Panc1 (cell line): ENCODE data around the gene FZR1. TPM values are rescaled to one million over a fixed set of nuclear protein-coding genes. Genes with fewer than 3 reads are reported as not detected.

Experiments used
- ATAC-seq: fragments of 200-7000 bp; cut with Tn5 transposase; 2 replicates; pipeline ENCODE4 v1.9.1; 2020; ENCODE audit warnings: mild to moderate bottlenecking, moderate library complexity
- BruUV-seq: library from RNA; stranded (reverse); fragments of 400-500 nt; replicated peaks from 2 replicates; lab custom pipeline; 2021; lab: Mats Ljungman, UMichigan
- CTCF ChIA-PET: fragments of 300-600 bp; sonication (Branson Sonifier 250); formaldehyde crosslinking; loops from one replicate; lab custom pipeline; 2022; ENCODE audit warnings: antibody characterized with exemption; lab: Charles Lee
- POLR2A ChIA-PET: fragments of 300-600 bp; sonication (Branson Sonifier 250); formaldehyde crosslinking; loops from one replicate; lab custom pipeline; 2022; ENCODE audit warnings: antibody characterized with exemption; lab: Charles Lee
- DNase-seq: peaks from one replicate; pipeline ENCODE4 v3.0.0-alpha.2; 2010; ENCODE audit warnings: low read depth, low spot score
- H3K27ac ChIP-seq: 2 replicates; pipeline ENCODE4 v1.5.1; 2011; ENCODE audit warnings: mild to moderate bottlenecking, low read length, inconsistent platforms
- H3K27me3 ChIP-seq: fragments of 200-500 bp; sonication (Bioruptor generic); 2 replicates; pipeline ENCODE4 v1.6.0; 2014; ENCODE audit warnings: low read length, inconsistent platforms; ENCODE audit not compliant: control insufficient read depth, insufficient read depth
- H3K36me3 ChIP-seq: fragments of 200-500 bp; sonication (Bioruptor generic); 2 replicates; pipeline ENCODE4 v1.5.1; 2014; ENCODE audit warnings: inconsistent platforms, mild to moderate bottlenecking, low read length, moderate library complexity; ENCODE audit not compliant: control insufficient read depth, insufficient read depth
- H3K4me1 ChIP-seq: 2 replicates; pipeline ENCODE4 v1.5.1; 2011; ENCODE audit warnings: inconsistent platforms, mild to moderate bottlenecking, low read length, moderate library complexity; ENCODE audit not compliant: control insufficient read depth, insufficient read depth
- H3K4me3 ChIP-seq, 2 experiments: 2 replicates each; pipeline ENCODE4 v1.5.1; 2011 to 2012; ENCODE audit warnings: low read depth in 2 of 2, low read length in 2 of 2, mild to moderate bottlenecking in 2 of 2, inconsistent platforms in 1 of 2, moderate library complexity in 1 of 2
- H3K9me3 ChIP-seq: fragments of 200-500 bp; sonication (Bioruptor generic); 2 replicates; pipeline ENCODE4 v1.5.1; 2014; ENCODE audit warnings: low read depth, mild to moderate bottlenecking, inconsistent platforms, low read length, moderate library complexity; ENCODE audit not compliant: control insufficient read depth, insufficient read depth
- CTCF ChIP-seq: fragments of 450-650 bp; IDR thresholded peaks from 2 replicates; pipeline ENCODE4 v1.5.1; 2017; ENCODE audit warnings: mild to moderate bottlenecking
- POLR2AphosphoS5 ChIP-seq: IDR thresholded peaks from 2 replicates; pipeline ENCODE4 v1.6.1; 2012; ENCODE audit warnings: mild to moderate bottlenecking, low read depth, low read length, moderate library complexity
- REST ChIP-seq, 2 experiments: IDR thresholded peaks; 2 replicates each; pipeline ENCODE4 v1.6.1; 2011 to 2012; ENCODE audit warnings: low read depth in 2 of 2, control low read depth in 1 of 2, low read length in 1 of 2, mild to moderate bottlenecking in 1 of 2, moderate library complexity in 1 of 2; ENCODE audit not compliant: insufficient read depth in 1 of 2
- SIN3A ChIP-seq: IDR thresholded peaks from 2 replicates; pipeline ENCODE4 v1.6.1; 2012; ENCODE audit warnings: low read depth, mild to moderate bottlenecking, low read length, moderate library complexity, borderline replicate concordance; ENCODE audit not compliant: insufficient read depth
- TCF7L2 ChIP-seq: IDR thresholded peaks from 2 replicates; pipeline ENCODE4 v1.6.1; 2011; ENCODE audit warnings: mild to moderate bottlenecking, low read depth, low read length, inconsistent platforms
- in situ Hi-C: cut with HindIII; loops from 2 replicates; pipeline ENCODE4 v1.10.0; 2016; ENCODE audit warnings: low sequenced_read_pairs, low pct_unique_long_range_greater_than_20kb
- intact Hi-C: fragments of 100-400 bp; cut with micrococcal nuclease; formaldehyde crosslinking; loops from one replicate; pipeline ENCODE4 v1.10.0; 2022; ENCODE audit not compliant: unreplicated experiment
- total RNA-seq: library from RNA; stranded (reverse); gene quantifications from one replicate; pipeline ENCODE4 v1.2.1, GENCODE V29; 2021; ENCODE audit not compliant: unreplicated experiment

The FZR1 gene
- total RNA-seq, 1 experiment from 2014 or later, result 48.7 TPM

- Histone ChIP-seq H3K4me1 (no peaks in the 10 kb centered on the region), H3K27ac (no peak overlapping the region), H3K4me3 (no peak overlapping the region), H3K36me3 (no peaks in the 10 kb centered on the region), H3K27me3 (no peaks in the 10 kb centered on the region), H3K9me3 (no peaks in the 10 kb centered on the region)
- TF ChIP-seq TCF7L2, result no peak
- TF ChIP-seq CTCF, result no peak
- no peak for TF ChIP-seq REST (IDR thresholded peaks at IDR 0.05; ENCODE audit: insufficient read depth in 1 of 2, low read depth in 2 of 2, low read length in 1 of 2)
- no peak for TF ChIP-seq SIN3A
- no peak for TF ChIP-seq POLR2AphosphoS5
- POLR2A ChIA-PET, result no interaction called here
- DNase-seq, result no peak
- CTCF ChIA-PET, result no interaction called here
- in situ Hi-C loops, result no loop called here
- BruUV-seq, result no TSS peak
- peak; percentile 89 for ATAC-seq
- intact Hi-C loops, result no loop called here
Measured at GRCh38 chr19:3494051-3494450, 12.1 kb upstream of the FZR1 start.

GRCh38 chr19:3494559-3494958 is 11.6 kb upstream of the FZR1 start:
- H3K27ac ChIP-seq, result no peak overlapping the region
- DNase-seq (no peak), ATAC-seq (no peak)
- TF ChIP-seq CTCF (no peak), POLR2AphosphoS5 (no peak), SIN3A (no peak), TCF7L2 (no peak), REST (IDR thresholded peaks at IDR 0.05; ENCODE audit: insufficient read depth in 1 of 2, low read depth in 2 of 2, low read length in 1 of 2) (no peak)
- BruUV-seq, result no TSS peak
- H3K36me3 ChIP-seq, result no peaks in the 10 kb centered on the region
- intact Hi-C loops, result no loop called here
- CTCF ChIA-PET, result no interaction called here
- no peaks in the 10 kb centered on the region for H3K4me1 ChIP-seq
- no peaks in the 10 kb centered on the region for H3K9me3 ChIP-seq
- H3K4me3 ChIP-seq, result no peak overlapping the region
- in situ Hi-C loops, result no loop called here
- no peaks in the 10 kb centered on the region for H3K27me3 ChIP-seq
- POLR2A ChIA-PET, result no interaction called here
